Epithelial cell of esophagus (primary cell): ENCODE measurements around the gene UBR3.
A peak's percentile ranks its signal among the peaks of the same experiment; 100 is the strongest.
"Not testable (repeated sequence)": the region's sequence is repeated elsewhere in the genome, so short reads cannot be mapped to it uniquely, and the experiment has no call there.

Source experiments
- DNase-seq: peaks from one replicate; pipeline ENCODE4 v3.0.0; 2010; ENCODE audit warnings: low read depth
- H3K4me3 ChIP-seq: 2 replicates; pipeline ENCODE4 v1.5.1; 2011; ENCODE audit warnings: mild to moderate bottlenecking, low read length, control low read depth
- CTCF ChIP-seq: IDR thresholded peaks from 2 replicates; pipeline ENCODE4 v1.5.1; 2011; ENCODE audit warnings: low read depth, mild to moderate bottlenecking, low read length, control low read depth, inconsistent platforms; ENCODE audit not compliant: insufficient read depth; ENCODE audit errors: missing control alignments

The UBR3 gene

GRCh38 chr2:169911119-169911518, 83.9 kb downstream of the UBR3 start:
- no peak for DNase-seq
- no peak for TF ChIP-seq CTCF
- H3K4me3 ChIP-seq: no peak overlapping the region

- no peak overlapping the region for H3K4me3 ChIP-seq
- TF ChIP-seq CTCF: no peak
- no peak for DNase-seq
Observed at GRCh38 chr2:169916623-169917022, 89.4 kb downstream of the UBR3 start.

- no peak overlapping the region for H3K4me3 ChIP-seq
- no peak for TF ChIP-seq CTCF
- DNase-seq: no peak
Observed at GRCh38 chr2:169923977-169924376, 96.7 kb downstream of the UBR3 start.

- H3K4me3 ChIP-seq: no peak overlapping the region
- DNase-seq: no peak
- no peak for TF ChIP-seq CTCF
Observed at GRCh38 chr2:169925968-169926367, 98.7 kb downstream of the UBR3 start.

GRCh38 chr2:169928463-169928864, 101.2 kb downstream of the UBR3 start:
- peak; percentile 59 for DNase-seq
- TF ChIP-seq CTCF: peak; percentile 47
- H3K4me3 ChIP-seq: no peak overlapping the region

GRCh38 chr2:169933124-169933711, 106.0 kb downstream of the UBR3 start:
- no peak overlapping the region for H3K4me3 ChIP-seq
- peak; percentile 67 for TF ChIP-seq CTCF
- DNase-seq: peak; percentile 55

GRCh38 chr2:169936652-169937051, 109.4 kb downstream of the UBR3 start:
- not testable (repeated sequence) for DNase-seq, H3K4me3 ChIP-seq
